ENCODE data around the gene SNCA. TPM values are rescaled to one million over a fixed set of nuclear protein-coding genes. Genes with fewer than 3 reads are reported as not detected.

Gene SNCA
- total RNA-seq, 6 donors from 2014 or later, result 6.3 to 15.4 (median 12.1) TPM

DNA sequence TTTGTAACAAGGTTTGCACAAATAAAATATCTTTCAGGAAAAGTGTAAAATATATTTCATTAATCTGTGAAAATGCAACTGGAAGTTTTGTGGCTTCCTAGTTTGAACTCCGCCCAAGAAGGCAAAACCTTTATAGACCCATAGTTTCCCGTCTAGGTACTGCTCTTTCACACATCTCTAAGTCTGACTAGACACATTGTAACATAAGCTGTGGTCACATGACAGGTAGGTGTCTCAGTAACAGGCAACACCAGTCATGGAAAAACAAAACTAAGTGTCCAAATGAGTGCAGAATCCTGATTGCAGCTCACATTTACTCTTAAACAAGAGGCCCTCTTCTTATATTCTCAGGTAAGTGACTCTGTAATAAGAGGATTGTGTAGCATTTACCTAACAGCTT, 55.6 kb downstream of the SNCA start:
- H3K9me3 ChIP-seq, result peaks cover 0 to 2% (median 0%) of the 10 kb centered on the region in 4 donors
- TF ChIP-seq EP300 (IDR thresholded peaks at IDR 0.05), result no peak
- no peak for TF ChIP-seq POLR2A (IDR thresholded peaks at IDR 0.05)
- TF ChIP-seq, protein P1, sequence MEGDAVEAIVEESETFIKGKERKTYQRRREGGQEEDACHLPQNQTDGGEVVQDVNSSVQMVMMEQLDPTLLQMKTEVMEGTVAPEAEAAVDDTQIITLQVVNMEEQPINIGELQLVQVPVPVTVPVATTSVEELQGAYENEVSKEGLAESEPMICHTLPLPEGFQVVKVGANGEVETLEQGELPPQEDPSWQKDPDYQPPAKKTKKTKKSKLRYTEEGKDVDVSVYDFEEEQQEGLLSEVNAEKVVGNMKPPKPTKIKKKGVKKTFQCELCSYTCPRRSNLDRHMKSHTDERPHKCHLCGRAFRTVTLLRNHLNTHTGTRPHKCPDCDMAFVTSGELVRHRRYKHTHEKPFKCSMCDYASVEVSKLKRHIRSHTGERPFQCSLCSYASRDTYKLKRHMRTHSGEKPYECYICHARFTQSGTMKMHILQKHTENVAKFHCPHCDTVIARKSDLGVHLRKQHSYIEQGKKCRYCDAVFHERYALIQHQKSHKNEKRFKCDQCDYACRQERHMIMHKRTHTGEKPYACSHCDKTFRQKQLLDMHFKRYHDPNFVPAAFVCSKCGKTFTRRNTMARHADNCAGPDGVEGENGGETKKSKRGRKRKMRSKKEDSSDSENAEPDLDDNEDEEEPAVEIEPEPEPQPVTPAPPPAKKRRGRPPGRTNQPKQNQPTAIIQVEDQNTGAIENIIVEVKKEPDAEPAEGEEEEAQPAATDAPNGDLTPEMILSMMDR (IDR thresholded peaks at IDR 0.05), result no peak
- 80 to 81% methylated on average over 2 of the region's 2 CpGs for WGBS, 2 donors

DNA sequence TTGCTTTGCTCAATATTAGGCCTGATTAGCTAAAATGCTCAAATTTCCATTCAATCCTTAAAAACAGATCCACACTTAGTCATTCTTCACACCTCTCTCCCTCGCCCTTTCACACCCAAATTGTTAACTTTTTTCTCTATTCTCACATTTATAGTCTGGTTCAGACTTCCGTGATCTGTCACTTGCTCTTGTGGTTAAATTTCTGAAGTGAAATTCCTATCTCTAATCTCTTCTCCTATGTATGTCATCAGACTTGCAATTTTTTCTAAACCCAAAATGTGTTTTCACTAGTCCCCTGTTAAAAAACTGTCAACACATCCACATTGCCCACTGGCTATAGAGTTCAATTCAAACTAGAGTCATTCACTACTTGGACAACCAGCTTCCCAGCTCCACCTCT, 63.2 kb downstream of the SNCA start:
- H3K4me1 ChIP-seq, result no peaks in the 10 kb centered on the region
- DNase-seq (no peak), ATAC-seq (ENCODE audit: low FRiP score in 2 of 2) (no peak)
- 78 to 82% methylated on average over 2 of the region's 2 CpGs for WGBS, 2 donors
- H3K36me3 ChIP-seq, result no peaks in the 10 kb centered on the region
- H3K27me3 ChIP-seq, result no peaks in the 10 kb centered on the region
- no peak overlapping the region for H3K4me3 ChIP-seq
- TF ChIP-seq POLR2AphosphoS5 (IDR thresholded peaks at IDR 0.05), result no peak
- TF ChIP-seq POLR2A (IDR thresholded peaks at IDR 0.05), result no peak
- TF ChIP-seq EP300 (IDR thresholded peaks at IDR 0.05), result no peak
- TF ChIP-seq, protein P1 (IDR thresholded peaks at IDR 0.05), result no peak
- no peak overlapping the region for H3K27ac ChIP-seq
- peaks cover 0 to 2% (median 0%) of the 10 kb centered on the region in 4 donors for H3K9me3 ChIP-seq

More for the DNA sequence above, 55.6 kb downstream of the SNCA start:
- DNase-seq (no peak), ATAC-seq (ENCODE audit: low FRiP score in 2 of 2) (no peak)
- H3K27ac ChIP-seq, result no peak overlapping the region
- no peaks in the 10 kb centered on the region for H3K4me1 ChIP-seq
- no peaks in the 10 kb centered on the region for H3K27me3 ChIP-seq
- no peak overlapping the region for H3K4me3 ChIP-seq
- H3K36me3 ChIP-seq, result no peaks in the 10 kb centered on the region

DNA sequence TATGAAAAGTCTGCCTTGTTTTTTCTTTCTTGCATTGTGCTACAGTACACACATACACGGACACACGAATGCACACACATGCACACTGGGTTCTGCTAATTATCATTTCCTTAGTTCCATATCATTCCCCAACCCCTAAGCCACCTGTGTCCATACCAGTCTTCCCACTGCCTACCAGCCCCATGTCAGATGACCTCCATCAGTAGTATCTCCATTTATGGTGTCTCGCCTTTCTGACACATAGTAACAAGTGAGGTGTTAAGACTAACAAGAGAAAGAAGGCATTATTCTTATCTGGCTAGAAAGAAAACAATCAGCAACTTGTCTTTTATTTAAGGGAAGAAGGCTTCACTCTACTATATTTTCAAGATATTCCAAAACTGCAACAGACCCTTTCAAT, 67.1 kb downstream of the SNCA start:
- Histone ChIP-seq H3K4me3 (no peak overlapping the region), H3K36me3 (no peaks in the 10 kb centered on the region), H3K27ac (no peak overlapping the region), H3K4me1 (no peaks in the 10 kb centered on the region), H3K27me3 (no peaks in the 10 kb centered on the region), H3K9me3 (no peaks in the 10 kb centered on the region)
- TF ChIP-seq EP300 (IDR thresholded peaks at IDR 0.05), result no peak
- no peak for TF ChIP-seq POLR2AphosphoS5 (IDR thresholded peaks at IDR 0.05)
- TF ChIP-seq, protein P1 (IDR thresholded peaks at IDR 0.05), result no peak
- no peak for TF ChIP-seq POLR2A (IDR thresholded peaks at IDR 0.05)
- DNase-seq (no peak), ATAC-seq (ENCODE audit: low FRiP score in 2 of 2) (no peak)
- WGBS, 2 donors, result 96% methylated on average over 3 of the region's 3 CpGs

DNA sequence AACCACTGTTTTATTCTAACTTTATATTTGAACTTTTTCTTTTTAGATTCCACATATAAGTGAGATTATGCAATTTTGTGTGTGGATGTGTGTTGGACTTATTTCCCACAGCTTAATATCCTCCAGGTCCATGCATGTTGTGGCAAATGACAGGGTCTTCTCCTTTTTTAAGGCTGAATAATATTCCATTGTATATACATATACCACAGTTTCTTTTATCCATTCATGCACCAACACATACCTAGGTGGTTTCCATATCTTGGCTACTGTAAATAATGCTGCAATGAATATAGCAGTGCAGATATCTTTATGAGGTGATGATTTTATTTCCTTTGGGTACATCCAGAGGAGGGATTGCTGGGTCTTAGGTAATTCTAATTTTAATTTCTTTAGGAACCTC, 69.0 kb downstream of the SNCA start:
- H3K27me3 ChIP-seq, result no peaks in the 10 kb centered on the region
- no peak for ATAC-seq (ENCODE audit: low FRiP score in 2 of 2)
- TF ChIP-seq POLR2AphosphoS5 (IDR thresholded peaks at IDR 0.05) (no peak), POLR2A (IDR thresholded peaks at IDR 0.05) (no peak), EP300 (IDR thresholded peaks at IDR 0.05) (no peak)
- TF ChIP-seq, protein P1 (IDR thresholded peaks at IDR 0.05), result no peak
- H3K27ac ChIP-seq, result no peak overlapping the region
- H3K4me3 ChIP-seq, result no peak overlapping the region
- no peak for DNase-seq
- H3K9me3 ChIP-seq, result no peaks in the 10 kb centered on the region
- H3K36me3 ChIP-seq, result no peaks in the 10 kb centered on the region
- no peaks in the 10 kb centered on the region for H3K4me1 ChIP-seq

DNA sequence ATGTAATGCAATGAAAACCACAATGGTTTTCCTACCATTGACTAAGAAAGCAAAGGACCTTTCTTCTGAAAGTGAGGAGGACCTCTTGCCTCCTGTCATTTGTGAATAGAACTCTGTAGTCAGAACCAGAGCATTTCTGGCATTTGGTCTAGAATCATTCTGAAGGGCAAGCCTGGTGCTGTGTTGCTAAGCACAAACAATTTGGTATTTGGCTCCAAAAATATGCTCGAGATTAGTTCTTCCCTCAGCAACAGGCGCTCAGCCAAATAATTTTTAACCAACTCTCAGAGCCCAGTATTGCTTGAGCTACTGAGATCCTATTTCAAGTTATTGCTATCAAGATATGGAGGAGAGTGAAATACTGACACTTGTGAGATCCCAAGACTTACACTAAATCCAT, 71.0 kb downstream of the SNCA start:
- no peak overlapping the region for H3K4me3 ChIP-seq
- no peak for DNase-seq

More for the DNA sequence above, 71.0 kb downstream of the SNCA start:
- H3K9me3 ChIP-seq, result no peaks in the 10 kb centered on the region
- TF ChIP-seq POLR2AphosphoS5 (IDR thresholded peaks at IDR 0.05), result no peak
- no peak for TF ChIP-seq POLR2A (IDR thresholded peaks at IDR 0.05)
- H3K27me3 ChIP-seq, result no peaks in the 10 kb centered on the region
- H3K4me1 ChIP-seq, result no peaks in the 10 kb centered on the region
- 23 to 27% methylated on average over 2 of the region's 2 CpGs for WGBS, 2 donors
- no peak overlapping the region for H3K27ac ChIP-seq
- no peaks in the 10 kb centered on the region for H3K36me3 ChIP-seq
- peak in 1 of 2 donors; percentile 45 for ATAC-seq (ENCODE audit: low FRiP score in 2 of 2)

Data from upper lobe of left lung (tissue), 6 donors.